HG02571 (cell line): Measurements from ENCODE around the gene HOMER1.
"Not testable (repeated sequence)": the region's sequence is repeated elsewhere in the genome, so short reads cannot be mapped to it uniquely, and the experiment has no call there.

Source experiments
- ATAC-seq: cut with Tn5 transposase; IDR thresholded peaks from one replicate; pipeline ENCODE4 v1.9.1; 2021; ENCODE audit warnings: mild to moderate bottlenecking, moderate library complexity; ENCODE audit not compliant: unreplicated experiment

HOMER1 gene

DNA sequence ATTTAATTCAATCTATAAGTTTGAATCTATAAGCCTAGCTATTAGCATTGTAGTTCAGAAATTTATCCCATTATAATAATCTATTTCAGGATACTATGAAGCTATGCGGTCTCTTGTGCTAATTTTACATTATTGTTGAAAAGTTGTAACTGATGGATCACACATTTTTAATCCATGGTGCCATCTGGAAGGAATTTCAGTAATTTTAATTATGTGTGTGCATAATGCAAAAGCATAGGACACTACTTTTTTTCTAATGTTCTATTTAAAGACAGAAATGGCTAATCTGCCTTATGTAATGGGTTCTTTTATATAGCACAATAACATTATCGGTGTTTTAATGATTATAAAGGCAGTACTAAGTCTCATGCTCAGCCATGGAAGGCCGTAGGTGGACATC is 90.6 kb downstream of the HOMER1 start:
- ATAC-seq, result no peak

DNA sequence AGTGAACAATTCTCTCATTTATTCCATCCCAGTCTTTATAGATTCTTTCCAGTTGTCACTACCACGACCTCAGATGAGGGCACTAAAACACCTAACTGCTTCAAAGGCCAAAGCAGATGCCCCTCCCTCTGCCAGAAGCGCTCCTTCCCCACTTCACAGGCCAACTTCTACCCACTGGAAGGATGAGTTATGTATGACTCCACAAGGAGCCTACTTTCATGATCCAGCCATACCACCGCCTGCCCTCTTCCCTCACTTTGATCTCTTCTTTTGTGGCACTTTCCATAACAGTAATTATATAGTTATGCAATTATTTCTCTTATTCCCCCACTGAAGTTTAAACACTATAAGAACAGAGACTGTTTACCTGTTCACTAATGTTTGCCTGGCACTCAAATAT is 93.7 kb downstream of the HOMER1 start:
- no peak for ATAC-seq

GRCh38 chr5:79418276-79418675 is 95.7 kb downstream of the HOMER1 start:
- no peak for ATAC-seq

GRCh38 chr5:79417495-79417894 is 96.4 kb downstream of the HOMER1 start:
- no peak for ATAC-seq

DNA sequence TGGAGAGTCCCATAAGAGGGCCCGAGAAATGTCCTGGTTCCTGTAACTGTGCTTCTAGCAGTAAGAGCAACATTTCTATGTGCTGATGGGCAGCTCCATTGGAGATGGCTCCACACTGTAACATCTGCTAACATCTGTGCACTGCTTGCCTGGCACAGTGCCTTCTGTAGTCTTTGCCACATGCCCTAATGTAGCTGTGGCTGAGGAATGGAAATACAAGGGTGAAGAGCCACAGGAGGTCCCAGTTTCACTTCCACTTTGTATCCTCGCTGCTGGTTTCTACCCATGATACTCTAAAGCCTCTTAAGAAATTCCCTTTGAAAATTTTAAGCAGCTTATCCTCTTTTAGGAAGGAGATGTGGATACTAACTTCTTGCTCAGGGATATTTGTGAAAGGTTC is 97.4 kb downstream of the HOMER1 start:
- peak; percentile 95 for ATAC-seq

- no peak for ATAC-seq
These were observed 100.8 kb downstream of the HOMER1 start for GRCh38 chr5:79413112-79413511.

DNA sequence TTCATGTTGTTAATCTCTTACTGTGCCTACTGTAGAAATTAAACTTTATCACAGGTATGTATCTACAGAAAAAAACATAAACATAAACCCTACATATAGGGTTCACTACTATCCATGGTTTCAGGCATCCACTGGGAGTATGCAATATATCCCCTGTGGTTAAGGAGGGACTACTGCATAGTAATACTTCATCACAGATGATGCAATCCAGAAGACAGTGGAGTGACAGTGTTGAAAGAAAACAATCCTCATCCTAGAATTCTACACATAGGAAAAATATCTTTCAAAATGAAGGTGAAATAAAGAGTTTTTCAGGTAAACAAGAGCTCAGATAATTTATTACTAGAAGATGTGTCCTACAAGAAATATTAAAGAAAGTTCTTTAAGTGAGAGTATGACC is 105.9 kb downstream of the HOMER1 start:
- ATAC-seq, result no peak

GRCh38 chr5:79407591-79407990 is 106.3 kb downstream of the HOMER1 start:
- no peak for ATAC-seq

- no peak for ATAC-seq
These were observed 112.7 kb downstream of the HOMER1 start for GRCh38 chr5:79401216-79401615.

GRCh38 chr5:79399046-79399445 is 114.9 kb downstream of the HOMER1 start:
- ATAC-seq, result no peak

DNA sequence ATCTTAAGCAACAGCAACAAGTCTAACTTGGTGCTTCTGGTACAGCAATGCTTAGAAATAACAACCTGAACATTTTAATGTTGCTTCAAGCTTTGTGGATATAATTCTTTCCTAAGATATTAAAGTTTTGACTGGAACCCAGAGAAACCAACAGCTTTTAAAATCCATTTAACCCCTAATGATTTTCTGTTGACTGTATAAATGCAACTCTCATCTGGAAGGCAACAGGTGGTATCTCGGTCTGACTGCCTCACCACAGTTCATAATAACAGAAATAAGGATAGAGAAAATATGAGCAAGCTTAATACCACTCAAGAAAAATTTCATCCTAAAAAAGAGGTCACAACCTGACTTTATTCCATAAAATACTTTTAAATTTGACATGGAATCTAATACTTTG is 116.9 kb downstream of the HOMER1 start:
- ATAC-seq, result no peak

GRCh38 chr5:79396265-79396664 is 117.7 kb downstream of the HOMER1 start:
- ATAC-seq, result no peak

- no peak for ATAC-seq
These were observed 118.6 kb downstream of the HOMER1 start for GRCh38 chr5:79395296-79395695.

DNA sequence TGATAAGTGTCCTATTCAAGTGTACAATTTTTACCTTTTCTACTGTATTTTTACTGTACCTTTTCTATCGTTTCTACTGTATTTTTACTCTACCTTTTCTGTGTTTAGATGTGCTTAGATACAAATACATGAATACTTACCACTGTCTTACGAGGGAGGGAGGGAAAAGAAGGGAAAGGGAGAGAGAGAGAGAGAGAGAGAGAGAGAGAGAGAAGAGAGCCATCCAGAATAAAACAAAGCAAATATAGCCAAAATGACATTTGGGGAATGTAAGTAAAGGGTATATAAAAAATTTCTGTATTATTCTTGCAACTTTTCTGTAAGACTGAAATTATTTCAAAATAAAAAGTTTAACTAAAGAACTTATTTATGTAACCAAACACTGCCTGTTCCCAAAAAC is 121.2 kb downstream of the HOMER1 start:
- no peak for ATAC-seq

- ATAC-seq, result no peak
These were observed 127.3 kb downstream of the HOMER1 start for GRCh38 chr5:79386679-79387078.

DNA sequence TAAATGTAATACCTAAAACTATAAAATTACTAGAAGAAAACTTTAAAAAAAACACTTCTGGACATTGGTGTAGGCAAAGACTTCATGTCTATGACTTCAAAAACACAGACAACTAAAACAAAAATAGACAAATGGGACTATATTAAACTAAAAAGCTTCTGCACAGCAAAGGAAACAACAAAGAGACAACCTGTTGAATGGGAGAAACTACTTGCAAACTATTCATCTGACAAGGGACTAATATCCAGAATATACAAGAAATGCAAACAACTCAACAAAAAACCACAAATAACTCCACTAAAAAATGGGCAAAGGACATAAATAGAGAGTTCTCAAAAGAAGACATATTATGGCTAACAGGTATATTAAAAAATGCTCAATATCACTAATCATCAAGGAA is 128.8 kb downstream of the HOMER1 start:
- not testable (repeated sequence) for ATAC-seq

DNA sequence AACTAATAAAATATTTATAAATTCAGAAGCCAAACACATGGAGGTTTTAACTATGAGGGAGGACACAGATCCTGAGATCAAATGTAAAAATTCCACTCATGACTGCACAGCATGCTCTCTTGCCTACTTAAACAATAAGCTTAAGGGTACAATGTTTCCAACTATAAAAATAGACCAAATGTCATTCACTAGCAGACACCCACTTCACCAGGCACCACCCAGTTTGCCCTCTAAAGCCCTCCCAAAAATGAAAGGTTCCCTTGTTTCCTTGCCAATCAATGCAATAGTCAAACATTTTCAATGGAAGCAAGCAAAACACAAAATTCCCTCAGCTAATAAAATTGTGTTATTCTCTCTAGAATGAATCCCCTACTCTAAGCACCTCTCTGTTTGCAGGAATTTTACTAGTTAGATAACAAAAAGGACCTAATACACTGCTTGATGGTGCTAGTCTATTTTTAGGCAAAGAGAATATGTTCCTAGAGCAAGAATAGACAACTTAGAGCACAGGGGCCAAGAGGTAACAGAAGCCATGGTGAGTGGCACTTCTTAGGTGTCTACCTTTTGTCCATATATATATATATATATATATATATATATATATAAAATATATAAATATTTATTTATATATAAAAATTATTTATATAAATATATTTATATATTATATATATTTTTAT is 135.3 kb downstream of the HOMER1 start:
- ATAC-seq, result no peak

DNA sequence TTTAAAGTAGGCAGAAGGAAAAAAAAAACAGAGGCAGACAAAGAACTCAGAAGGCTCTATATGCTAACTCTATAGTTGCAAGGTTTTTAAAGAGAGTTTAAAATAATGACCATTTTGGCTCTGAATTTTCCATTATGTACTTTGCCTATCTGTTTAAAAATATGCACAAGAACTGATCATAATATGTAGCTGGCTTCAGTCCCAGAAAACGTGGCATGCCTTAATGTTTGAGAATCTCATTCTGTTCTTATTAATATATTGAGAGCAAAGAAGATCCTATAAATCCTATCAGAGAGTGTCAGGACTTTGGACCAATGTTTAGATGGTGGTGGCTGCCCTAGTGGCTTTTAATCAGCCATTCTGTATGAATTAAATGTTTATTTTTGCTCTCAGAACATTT is 156.5 kb downstream of the HOMER1 start:
- no peak for ATAC-seq

GRCh38 chr5:79349881-79350280 is 164.1 kb downstream of the HOMER1 start:
- ATAC-seq, result no peak

- no peak for ATAC-seq
These were observed 164.9 kb downstream of the HOMER1 start for GRCh38 chr5:79349047-79349446.

GRCh38 chr5:79346420-79346824 is 167.5 kb downstream of the HOMER1 start:
- no peak for ATAC-seq

GRCh38 chr5:79333852-79334557 is 179.9 kb downstream of the HOMER1 start:
- no peak for ATAC-seq

DNA sequence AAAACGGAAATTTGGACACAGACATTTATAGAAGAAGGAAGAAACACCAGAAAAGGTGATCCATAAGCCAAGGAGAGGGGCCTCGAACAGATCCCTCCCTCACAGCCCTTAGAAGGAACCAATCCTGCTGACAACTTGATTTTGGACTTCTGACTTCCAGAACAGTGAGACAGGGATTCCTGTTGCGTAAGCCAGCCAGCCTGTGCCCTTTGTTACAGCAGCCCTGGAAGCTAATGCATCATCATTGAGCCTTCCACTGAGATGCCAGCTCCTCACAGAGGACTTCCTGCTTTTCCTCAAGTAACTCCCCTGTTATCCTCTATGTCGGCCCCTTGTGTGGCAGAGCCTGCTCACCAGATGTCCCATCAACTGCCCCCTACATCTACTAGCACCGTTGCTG is 183.9 kb downstream of the HOMER1 start:
- ATAC-seq, result no peak
